HepG2 (cell line): ENCODE measurements around the gene TARS3. TPM values are rescaled to one million over a fixed set of nuclear protein-coding genes. Genes with fewer than 3 reads are reported as not detected.

Experiments used
- ATAC-seq: fragments of 200-7000 bp; cut with Tn5 transposase; 3 replicates; pipeline ENCODE4 v1.9.1; 2020; ENCODE audit warnings: mild to moderate bottlenecking, moderate library complexity
- BruUV-seq: library from RNA; stranded (reverse); fragments of 400-500 nt; replicated peaks from 2 replicates; lab custom pipeline; 2021; lab: Mats Ljungman, UMichigan
- CTCF ChIA-PET: fragments of 300-600 bp; formaldehyde crosslinking; extraction: SDS; loops from one replicate; lab custom pipeline; 2021; ENCODE audit warnings: low total read pairs, inconsistent platforms, low intra/inter-chr PET ratio; lab: Yijun Ruan, JAX
- POLR2A ChIA-PET: fragments of 350-600 bp; sonication (Branson Sonifier 250); formaldehyde crosslinking; loops from one replicate; lab custom pipeline; 2020; ENCODE audit warnings: antibody characterized with exemption, inconsistent platforms; lab: Yijun Ruan, JAX
- DNase-seq: peaks from one replicate; pipeline ENCODE4 v3.0.0-alpha.2; 2015; ENCODE audit warnings: low spot score
- FAIRE-seq: peaks from 3 replicates; lab custom pipeline; 2011; peaks lifted over from hg19 to GRCh38; lab: Jason Lieb, UNC
- H2AFZ ChIP-seq: one replicate; pipeline ENCODE4 v1.6.1; 2011; ENCODE audit warnings: low read length, inconsistent platforms
- H3K27ac ChIP-seq: fragments of 300-600 bp; 3 replicates; pipeline ENCODE4 v1.8.0; 2011; ENCODE audit warnings: mixed run types, mild to moderate bottlenecking, mixed read lengths, low read length, inconsistent platforms; ENCODE audit not compliant: insufficient read depth; ENCODE audit errors: extremely low read length
- H3K27me3 ChIP-seq, 2 experiments: fragments of 200-600 bp in 1 of 2; 2 replicates in 1 of 2; 3 replicates in 1 of 2; pipeline versions ENCODE4 v1.6.0 to v1.8.0; 2011; ENCODE audit warnings: low read length in 2 of 2, mild to moderate bottlenecking in 2 of 2, moderate library complexity in 2 of 2, inconsistent platforms in 1 of 2; ENCODE audit not compliant: insufficient read depth in 2 of 2, control insufficient read depth in 1 of 2
- H3K36me3 ChIP-seq, 2 experiments: fragments of 200-600 bp in 1 of 2; replicated peaks in 1 of 2; 2 replicates in 1 of 2; 3 replicates in 1 of 2; pipeline versions ENCODE4 v1.5.1 to v1.8.0; 2011; ENCODE audit warnings: low read length in 2 of 2, inconsistent platforms in 1 of 2; ENCODE audit not compliant: insufficient read depth in 2 of 2, control insufficient read depth in 1 of 2
- H3K4me1 ChIP-seq: 2 replicates; pipeline ENCODE4 v1.5.1; 2012; ENCODE audit warnings: low read length, inconsistent platforms; ENCODE audit not compliant: insufficient read depth
- H3K4me2 ChIP-seq: 2 replicates; pipeline ENCODE4 v1.6.0; 2011; ENCODE audit warnings: low read depth, low read length, inconsistent platforms
- H3K4me3 ChIP-seq, 3 experiments: fragments of 200-600 bp in 1 of 3; sonication (generic), shearing (Covaris generic) in 1 of 3; replicated peaks in 1 of 3; 2 replicates each; pipeline ENCODE4 v1.5.1; 2011 to 2016; ENCODE audit warnings: low read length in 3 of 3, inconsistent platforms in 2 of 3, low read depth in 2 of 3, mild to moderate bottlenecking in 2 of 3, control low read depth in 1 of 3, mixed read lengths in 1 of 3; ENCODE audit not compliant: insufficient read depth in 1 of 3
- H3K79me2 ChIP-seq: one replicate; pipeline ENCODE4 v1.6.1; 2011; ENCODE audit warnings: low read length, inconsistent platforms; ENCODE audit not compliant: insufficient read depth
- H3K9ac ChIP-seq: 2 replicates; pipeline ENCODE4 v1.6.0; 2011; ENCODE audit warnings: mild to moderate bottlenecking, low read depth, low read length, inconsistent platforms; ENCODE audit not compliant: insufficient read depth
- H3K9me3 ChIP-seq: 2 replicates; pipeline ENCODE4 v1.5.1; 2012; ENCODE audit warnings: mild to moderate bottlenecking, low read length
- H4K20me1 ChIP-seq: 2 replicates; pipeline ENCODE4 v1.6.0; 2011; ENCODE audit warnings: inconsistent platforms, mild to moderate bottlenecking, low read length, moderate library complexity; ENCODE audit not compliant: insufficient read depth
- CEBPB ChIP-seq: IDR thresholded peaks from 2 replicates; pipeline ENCODE4 v1.6.1; 2011; ENCODE audit warnings: low read depth, low read length, improper control_type of control experiment, borderline replicate concordance
- HMGXB3 ChIP-seq: sonication (generic); formaldehyde crosslinking; IDR thresholded peaks from 2 replicates; pipeline ENCODE4 v1.4.0; 2020; ENCODE audit warnings: missing genetic modification reagents, borderline replicate concordance
- ZNF333 ChIP-seq: sonication (generic); formaldehyde crosslinking; IDR thresholded peaks from 2 replicates; pipeline ENCODE4 v1.4.0; 2020; ENCODE audit warnings: mild to moderate bottlenecking, missing genetic modification reagents, borderline replicate concordance
- WGBS: methylation state at CpG from one replicate; pipeline ENCODE4 v1.1.6; 2017; ENCODE audit warnings: low lambda C conversion rate; 5-methylcytosine and 5-hydroxymethylcytosine counted together
- in situ Hi-C: cut with HindIII; loops from 2 replicates; pipeline ENCODE4 v1.10.0; 2017; ENCODE audit warnings: low pct_unique_long_range_greater_than_20kb; ENCODE audit not compliant: extremely low pct_ligation_motif_present
- intact Hi-C: fragments of 100-400 bp; cut with micrococcal nuclease; formaldehyde crosslinking; loops from one replicate; pipeline ENCODE4 v1.10.0; 2022; ENCODE audit not compliant: unreplicated experiment
- polyA plus RNA-seq, 8 experiments: library from polyadenylated mRNA; depleted of rRNA in 3 of 8; stranded (reverse) in 7 of 8; unstranded in 1 of 8; fragments of >200 nt; fragmentation: Illumina TruSeq in 4 of 8; extraction: Trizol in 4 of 8; gene quantifications; 2 replicates each; pipeline versions ENCODE4 v1.2.1 to v1.2.3, GENCODE V29; 2011 to 2016; ENCODE audit warnings: low read depth in 4 of 8, missing spikeins in 1 of 8, mixed read lengths in 1 of 8; ENCODE audit not compliant: insufficient read depth in 1 of 8
- total RNA-seq, 5 experiments: library from RNA; depleted of rRNA; stranded (reverse); fragments of >200 nt; fragmentation: Illumina TruSeq; extraction: Trizol; gene quantifications; 2 replicates each; pipeline ENCODE4 v1.2.3, GENCODE V29; 2016; ENCODE audit warnings: low read depth in 1 of 5

TARS3 gene
- total and polyA plus RNA-seq, 2 of the 13 experiments (the other 11 are each of a cell fraction or from before 2014, with no cell fraction given) = 4.1 to 11.7 TPM

DNA sequence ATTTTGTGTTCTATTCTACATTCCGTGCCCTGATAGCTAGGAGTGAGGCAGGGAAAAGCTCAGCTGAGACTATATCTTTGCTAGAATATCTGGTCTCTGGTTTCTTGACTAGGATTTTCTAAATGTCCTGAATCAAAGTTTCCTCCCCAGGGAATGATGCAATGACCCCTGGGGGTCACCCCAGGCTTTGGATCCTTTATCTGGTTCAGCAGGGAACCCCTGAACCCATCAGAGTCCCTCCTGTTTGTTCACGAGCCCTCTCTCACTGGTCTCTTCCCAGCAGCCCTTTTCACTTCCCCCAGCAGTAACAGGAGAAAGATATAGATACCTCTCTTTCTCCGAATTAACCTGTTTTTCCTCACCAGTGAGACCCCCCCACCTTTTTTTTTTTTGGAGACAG is 86.4 kb downstream of the TARS3 start:
- no peak overlapping the region for H3K4me3 ChIP-seq

More for the DNA sequence above, 86.4 kb downstream of the TARS3 start:
- ChIA-PET POLR2A (interaction anchor here (0.9 to 1.2 kb wide), 2 partner anchors 150 to 338 kb away, joined by 3 read pairs; no protein-coding TSS in a partner anchor), CTCF (no interaction called here)
- H4K20me1 ChIP-seq = no peaks in the 10 kb centered on the region
- H3K79me2 ChIP-seq = no peaks in the 10 kb centered on the region
- no peak overlapping the region for H3K9ac ChIP-seq
- H3K36me3 ChIP-seq = peaks cover 0 to 23% of the 10 kb centered on the region in 2 experiments; a peak in 2 of 5 replicates
- peaks cover 36% of the 10 kb centered on the region for H3K4me1 ChIP-seq
- in situ Hi-C loops (no loop called here), intact Hi-C loops (no loop called here)
- H3K4me2 ChIP-seq = no peak overlapping the region
- no peaks in the 10 kb centered on the region for H3K27me3 ChIP-seq
- TF ChIP-seq HMGXB3 (CRISPR knock-in tag) (no peak), ZNF333 (CRISPR knock-in tag) (no peak), CEBPB (peak; percentile 7; the same call in 1 of the 2 replicates)
- DNase-seq (no peak), ATAC-seq (no peak; the same call in 2 of the 3 replicates), FAIRE-seq (no peak)
- 70% methylated on average over 3 of the region's 3 CpGs for WGBS
- H3K9me3 ChIP-seq = no peaks in the 10 kb centered on the region
- no peak overlapping the region for H2AFZ ChIP-seq
- no TSS peak for BruUV-seq
- H3K27ac ChIP-seq = peak overlapping the region; percentile 40
